Naive B cell (primary cell): Measurements from ENCODE around the gene FLNB. TPM values are rescaled to one million over a fixed set of nuclear protein-coding genes. Genes with fewer than 3 reads are reported as not detected.

Source experiments
- ATAC-seq, 2 donors: fragments of 150-1000 bp; cut with Tn5 transposase; 2 replicates each; pipeline ENCODE4 v1.10.0; 2021; ENCODE audit warnings: low read depth in 2 of 2, mild to moderate bottlenecking in 2 of 2, moderate library complexity in 2 of 2
- DNase-seq: peaks from one replicate; pipeline ENCODE4 v3.0.0; 2022
- H3K27ac Mint-ChIP-seq, 6 donors: one replicate each; pipeline ENCODE4 v1.8.0; 2020 to 2022; ENCODE audit warnings: mild to moderate bottlenecking in 6 of 6, mixed read lengths in 6 of 6, moderate library complexity in 5 of 6, inconsistent platforms in 2 of 6
- H3K27me3 Mint-ChIP-seq, 3 donors: one replicate each; pipeline ENCODE4 v1.8.0; 2021 to 2022; ENCODE audit warnings: mixed read lengths in 3 of 3, mild to moderate bottlenecking in 1 of 3
- H3K36me3 Mint-ChIP-seq, 2 donors: one replicate each; pipeline ENCODE4 v1.8.0; 2020 to 2022; ENCODE audit warnings: mixed read lengths in 2 of 2, inconsistent platforms in 1 of 2, mild to moderate bottlenecking in 1 of 2
- H3K4me1 Mint-ChIP-seq, 3 donors: one replicate each; pipeline ENCODE4 v1.8.0; 2020 to 2022; ENCODE audit warnings: mixed read lengths in 3 of 3, inconsistent platforms in 1 of 3, mild to moderate bottlenecking in 1 of 3, moderate library complexity in 1 of 3
- H3K4me3 Mint-ChIP-seq, 8 donors: one replicate each; pipeline ENCODE4 v1.8.0; 2020 to 2022; ENCODE audit warnings: mild to moderate bottlenecking in 8 of 8, mixed read lengths in 8 of 8, moderate library complexity in 8 of 8, inconsistent platforms in 2 of 8
- H3K9me3 Mint-ChIP-seq, 7 donors: one replicate each; pipeline ENCODE4 v1.8.0; 2020 to 2022; ENCODE audit warnings: mixed read lengths in 7 of 7, mild to moderate bottlenecking in 5 of 7, inconsistent platforms in 2 of 7, moderate library complexity in 1 of 7
- polyA plus RNA-seq, 6 donors: library from polyadenylated mRNA; unstranded; fragments of 300-500 nt; fragmentation: Illumina TruSeq; gene quantifications; one replicate each; pipeline ENCODE4 v1.2.3, GENCODE V29; 2021; ENCODE audit warnings: low read depth in 6 of 6

FLNB gene
- polyA plus RNA-seq, 6 donors from 2014 or later = 3.2 to 14.6 (median 9.7) TPM

GRCh38 chr3:58116161-58116955 lies 108.1 kb downstream of the FLNB start:
- H3K9me3 Mint-ChIP-seq = no peaks in the 10 kb centered on the region
- peaks cover 12 to 21% of the 10 kb centered on the region in 2 donors for H3K36me3 Mint-ChIP-seq
- peak overlapping the region; percentile 84 to 100 (median 98) for H3K27ac Mint-ChIP-seq
- DNase-seq (peak; percentile 91), ATAC-seq (peak; percentile 91 to 92)
- H3K27me3 Mint-ChIP-seq = no peaks in the 10 kb centered on the region
- peak overlapping the region; percentile 53 to 86 (median 76) for H3K4me3 Mint-ChIP-seq
- peaks cover 42 to 61% (median 56%) of the 10 kb centered on the region in 3 donors for H3K4me1 Mint-ChIP-seq

- no peaks in the 10 kb centered on the region for H3K27me3 Mint-ChIP-seq
- peak overlapping the region; percentile 84 to 100 (median 98) for H3K27ac Mint-ChIP-seq
- peak; percentile 3 for DNase-seq
- H3K36me3 Mint-ChIP-seq = peaks cover 12 to 21% of the 10 kb centered on the region in 2 donors
- ATAC-seq = no peak
- peaks cover 42 to 57% (median 56%) of the 10 kb centered on the region in 3 donors for H3K4me1 Mint-ChIP-seq
- no peaks in the 10 kb centered on the region for H3K9me3 Mint-ChIP-seq
- H3K4me3 Mint-ChIP-seq = peak overlapping the region in 6 of 8 donors; percentile 53 to 86 (median 76)
Observed at GRCh38 chr3:58116985-58117384, 108.8 kb downstream of the FLNB start.

GRCh38 chr3:58117561-58118181 lies 109.4 kb downstream of the FLNB start:
- Mint-ChIP-seq H3K4me1 (peaks cover 42 to 57% (median 56%) of the 10 kb centered on the region in 3 donors), H3K4me3 (peak overlapping the region in 2 of 8 donors; percentile 36 to 61), H3K27ac (peak overlapping the region; percentile 43 to 100 (median 86))

GRCh38 chr3:58119186-58119585 lies 111.0 kb downstream of the FLNB start:
- peaks cover 0 to 14% of the 10 kb centered on the region in 2 donors for H3K36me3 Mint-ChIP-seq
- H3K4me3 Mint-ChIP-seq = peak overlapping the region in 1 of 8 donors; percentile 69
- no peak for ATAC-seq
- H3K27me3 Mint-ChIP-seq = no peaks in the 10 kb centered on the region
- H3K27ac Mint-ChIP-seq = peak overlapping the region in 2 of 6 donors; percentile 11 to 59
- peaks cover 42 to 57% (median 56%) of the 10 kb centered on the region in 3 donors for H3K4me1 Mint-ChIP-seq
- no peak for DNase-seq
- no peaks in the 10 kb centered on the region for H3K9me3 Mint-ChIP-seq

More at GRCh38 chr3:58117561-58118181, 109.4 kb downstream of the FLNB start:
- no peaks in the 10 kb centered on the region for H3K27me3 Mint-ChIP-seq
- no peak for ATAC-seq
- H3K9me3 Mint-ChIP-seq = no peaks in the 10 kb centered on the region
- peaks cover 5 to 21% of the 10 kb centered on the region in 2 donors for H3K36me3 Mint-ChIP-seq
- DNase-seq = no peak

GRCh38 chr3:58120075-58120812 lies 112.0 kb downstream of the FLNB start:
- peak; percentile 34 for DNase-seq
- H3K4me1 Mint-ChIP-seq = peaks cover 32 to 50% (median 46%) of the 10 kb centered on the region in 3 donors
- H3K9me3 Mint-ChIP-seq = no peaks in the 10 kb centered on the region
- ATAC-seq = no peak
- H3K27ac Mint-ChIP-seq = peak overlapping the region in 3 of 6 donors; percentile 38 to 82 (median 75)
- no peaks in the 10 kb centered on the region for H3K27me3 Mint-ChIP-seq
- H3K36me3 Mint-ChIP-seq = peaks cover 4 to 9% of the 10 kb centered on the region in 2 donors
- peak overlapping the region in 5 of 8 donors; percentile 26 to 73 (median 51) for H3K4me3 Mint-ChIP-seq

GRCh38 chr3:58121183-58121582 lies 113.0 kb downstream of the FLNB start:
- Mint-ChIP-seq H3K27me3 (no peaks in the 10 kb centered on the region), H3K27ac (peak overlapping the region in 2 of 6 donors; percentile 24 to 76), H3K36me3 (peaks cover 9 to 11% of the 10 kb centered on the region in 2 donors)

GRCh38 chr3:58122936-58123700 lies 114.9 kb downstream of the FLNB start:
- DNase-seq = no peak
- Mint-ChIP-seq H3K4me3 (no peak overlapping the region), H3K27ac (no peak overlapping the region), H3K4me1 (peaks cover 11 to 21% (median 18%) of the 10 kb centered on the region in 3 donors), H3K27me3 (no peaks in the 10 kb centered on the region), H3K9me3 (no peaks in the 10 kb centered on the region), H3K36me3 (peaks cover 13 to 18% of the 10 kb centered on the region in 2 donors)
- no peak for ATAC-seq

More at GRCh38 chr3:58121183-58121582, 113.0 kb downstream of the FLNB start:
- H3K4me1 Mint-ChIP-seq = peaks cover 24 to 40% (median 37%) of the 10 kb centered on the region in 3 donors
- no peak overlapping the region for H3K4me3 Mint-ChIP-seq
- no peaks in the 10 kb centered on the region for H3K9me3 Mint-ChIP-seq
- no peak for ATAC-seq
- no peak for DNase-seq

GRCh38 chr3:58124387-58124786 lies 116.2 kb downstream of the FLNB start:
- H3K36me3 Mint-ChIP-seq = peaks cover 19 to 25% of the 10 kb centered on the region in 2 donors
- peaks cover 0 to 2% (median 0%) of the 10 kb centered on the region in 7 donors for H3K9me3 Mint-ChIP-seq
- H3K27me3 Mint-ChIP-seq = no peaks in the 10 kb centered on the region
- no peak overlapping the region for H3K4me3 Mint-ChIP-seq
- DNase-seq (no peak), ATAC-seq (no peak)
- H3K4me1 Mint-ChIP-seq = peaks cover 10 to 12% (median 11%) of the 10 kb centered on the region in 3 donors
- H3K27ac Mint-ChIP-seq = no peak overlapping the region

- Mint-ChIP-seq H3K36me3 (peaks cover 21 to 46% of the 10 kb centered on the region in 2 donors), H3K4me3 (no peak overlapping the region), H3K4me1 (peaks cover 0 to 3% (median 0%) of the 10 kb centered on the region in 3 donors), H3K27me3 (no peaks in the 10 kb centered on the region), H3K9me3 (peaks cover 0 to 2% (median 0%) of the 10 kb centered on the region in 7 donors), H3K27ac (peak overlapping the region in 1 of 6 donors; percentile 45)
- DNase-seq (no peak), ATAC-seq (no peak)
Observed at GRCh38 chr3:58129041-58129770, 121.0 kb downstream of the FLNB start.

- peaks cover 0 to 2% (median 0%) of the 10 kb centered on the region in 7 donors for H3K9me3 Mint-ChIP-seq
- H3K27ac Mint-ChIP-seq = no peak overlapping the region
- H3K36me3 Mint-ChIP-seq = peaks cover 21 to 39% of the 10 kb centered on the region in 2 donors
- peaks cover 0 to 3% (median 0%) of the 10 kb centered on the region in 3 donors for H3K4me1 Mint-ChIP-seq
- H3K27me3 Mint-ChIP-seq = no peaks in the 10 kb centered on the region
- no peak overlapping the region for H3K4me3 Mint-ChIP-seq
- DNase-seq (no peak), ATAC-seq (no peak)
Observed at GRCh38 chr3:58130591-58130990, 122.4 kb downstream of the FLNB start.

- Mint-ChIP-seq H3K27me3 (no peaks in the 10 kb centered on the region), H3K4me1 (peaks cover 0 to 3% (median 0%) of the 10 kb centered on the region in 3 donors), H3K36me3 (peaks cover 21 to 43% of the 10 kb centered on the region in 2 donors), H3K27ac (peak overlapping the region in 2 of 6 donors; percentile 1 to 37), H3K4me3 (no peak overlapping the region), H3K9me3 (peaks cover 0 to 2% (median 0%) of the 10 kb centered on the region in 7 donors)
- no peak for ATAC-seq
- no peak for DNase-seq
Observed at GRCh38 chr3:58131101-58131825, 123.0 kb downstream of the FLNB start.
